Endodermal cell (in vitro differentiated cells): ENCODE results near the gene MT1A. TPM values are rescaled to one million over a fixed set of nuclear protein-coding genes. Genes with fewer than 3 reads are reported as not detected.

Source experiments
- DNase-seq: peaks from one replicate; pipeline ENCODE4 v3.0.0-alpha.2; 2017
- H3K27ac ChIP-seq: 2 replicates; pipeline ENCODE4 v1.5.1; 2013; ENCODE audit warnings: mild to moderate bottlenecking, low read depth, low read length, moderate library complexity
- H3K27me3 ChIP-seq: 2 replicates; pipeline ENCODE4 v1.6.1; 2013; ENCODE audit warnings: mild to moderate bottlenecking, low read length, moderate library complexity; ENCODE audit not compliant: insufficient read depth, control insufficient read depth, poor library complexity, severe bottlenecking
- H3K36me3 ChIP-seq: 2 replicates; pipeline ENCODE4 v1.7.0; 2013; ENCODE audit warnings: mild to moderate bottlenecking, low read length, moderate library complexity; ENCODE audit not compliant: control insufficient read depth, insufficient read depth
- H3K4me1 ChIP-seq: one replicate; pipeline ENCODE4 v1.7.0; 2013; ENCODE audit warnings: low read length; ENCODE audit not compliant: control insufficient read depth, insufficient read depth
- H3K4me3 ChIP-seq: 2 replicates; pipeline ENCODE4 v1.5.1; 2013; ENCODE audit warnings: mild to moderate bottlenecking, low read length, moderate library complexity
- H3K9ac ChIP-seq: 2 replicates; pipeline ENCODE4 v1.6.1; 2013; ENCODE audit warnings: mild to moderate bottlenecking, low read length, moderate library complexity; ENCODE audit not compliant: poor library complexity, severe bottlenecking; ENCODE audit errors: extremely low read depth
- H3K9me3 ChIP-seq: 2 replicates; pipeline ENCODE4 v1.6.1; 2013; ENCODE audit warnings: mild to moderate bottlenecking, low read length, moderate library complexity; ENCODE audit not compliant: control insufficient read depth
- H3K27ac Mint-ChIP-seq: 2 replicates; pipeline ENCODE4 v1.8.0; 2020; ENCODE audit warnings: mixed read lengths
- H3K27me3 Mint-ChIP-seq: 2 replicates; pipeline ENCODE4 v1.8.0; 2021; ENCODE audit warnings: mild to moderate bottlenecking, mixed read lengths; ENCODE audit not compliant: insufficient read depth
- H3K36me3 Mint-ChIP-seq: 2 replicates; pipeline ENCODE4 v1.8.0; 2020; ENCODE audit warnings: low read depth, mixed read lengths
- H3K4me1 Mint-ChIP-seq: 2 replicates; pipeline ENCODE4 v1.8.0; 2020; ENCODE audit warnings: mixed read lengths
- H3K4me3 Mint-ChIP-seq: 2 replicates; pipeline ENCODE4 v1.8.0; 2020; ENCODE audit warnings: mild to moderate bottlenecking, moderate library complexity, mixed read lengths
- H3K9me3 Mint-ChIP-seq: 2 replicates; pipeline ENCODE4 v1.8.0; 2020; ENCODE audit warnings: mild to moderate bottlenecking, mixed read lengths
- WGBS, 2 experiments: methylation state at CpG; one replicate each; pipeline versions ENCODE4 v1.1.5 to v1.1.7; 2013; ENCODE audit warnings: missing lambda C conversion rate in 2 of 2, mixed read lengths in 1 of 2; ENCODE audit not compliant: insufficient coverage in 1 of 2, insufficient read length in 1 of 2; 5-methylcytosine and 5-hydroxymethylcytosine counted together
- total RNA-seq, 2 donors: library from RNA; stranded (reverse); fragmentation: NEBNext Ultra II Directional in 1 of 2; extraction: Animal tissue kit (Norgen Biotek cat#: 25700) in 1 of 2; gene quantifications; 2 replicates in 1 of 2; 3 replicates in 1 of 2; pipeline ENCODE4 v1.2.1, GENCODE V29; 2021
- TF ChIP-seq, protein P1 (sequence below): fragments of 200-600 bp; sonication (generic); conservative IDR thresholded peaks from 2 replicates; pipeline ENCODE4 v1.5.0; 2021; ENCODE audit warnings: antibody characterized with exemption, mild to moderate bottlenecking

The MT1A gene
- total RNA-seq, 2 donors from 2014 or later: not detected

DNA sequence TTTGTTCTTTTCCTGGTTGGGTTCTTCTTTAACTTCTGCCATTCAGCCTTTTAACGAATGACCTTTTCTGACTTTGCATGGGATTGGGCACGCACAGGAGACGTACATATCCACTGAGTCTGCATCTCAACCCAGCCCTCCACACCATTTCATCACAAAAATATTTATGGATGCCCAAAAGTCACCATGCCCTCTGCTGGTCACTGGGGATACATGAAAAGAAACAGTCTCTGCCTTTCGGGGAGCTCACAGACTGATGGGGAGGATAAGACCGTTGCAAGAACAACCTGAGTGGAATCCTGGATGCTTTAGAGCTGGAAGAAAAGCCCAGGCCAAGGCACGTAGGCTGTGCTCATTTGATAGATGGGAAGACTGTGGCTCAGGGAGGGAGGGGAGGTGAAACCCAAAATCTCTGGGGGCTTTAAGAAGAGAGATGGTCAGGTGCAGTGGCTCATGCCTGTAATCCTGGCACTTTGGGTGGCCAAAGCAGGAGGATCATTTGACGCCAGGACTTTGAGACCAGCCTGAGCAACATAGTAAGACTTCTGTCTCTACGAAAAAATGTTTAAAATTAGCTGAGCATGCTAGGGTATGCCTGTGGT is 38.0 kb upstream of the MT1A start:
- WGBS, 2 experiments: 63 to 65% methylated on average over 5 to 8 of the region's 8 CpGs
- TF ChIP-seq, protein P1, sequence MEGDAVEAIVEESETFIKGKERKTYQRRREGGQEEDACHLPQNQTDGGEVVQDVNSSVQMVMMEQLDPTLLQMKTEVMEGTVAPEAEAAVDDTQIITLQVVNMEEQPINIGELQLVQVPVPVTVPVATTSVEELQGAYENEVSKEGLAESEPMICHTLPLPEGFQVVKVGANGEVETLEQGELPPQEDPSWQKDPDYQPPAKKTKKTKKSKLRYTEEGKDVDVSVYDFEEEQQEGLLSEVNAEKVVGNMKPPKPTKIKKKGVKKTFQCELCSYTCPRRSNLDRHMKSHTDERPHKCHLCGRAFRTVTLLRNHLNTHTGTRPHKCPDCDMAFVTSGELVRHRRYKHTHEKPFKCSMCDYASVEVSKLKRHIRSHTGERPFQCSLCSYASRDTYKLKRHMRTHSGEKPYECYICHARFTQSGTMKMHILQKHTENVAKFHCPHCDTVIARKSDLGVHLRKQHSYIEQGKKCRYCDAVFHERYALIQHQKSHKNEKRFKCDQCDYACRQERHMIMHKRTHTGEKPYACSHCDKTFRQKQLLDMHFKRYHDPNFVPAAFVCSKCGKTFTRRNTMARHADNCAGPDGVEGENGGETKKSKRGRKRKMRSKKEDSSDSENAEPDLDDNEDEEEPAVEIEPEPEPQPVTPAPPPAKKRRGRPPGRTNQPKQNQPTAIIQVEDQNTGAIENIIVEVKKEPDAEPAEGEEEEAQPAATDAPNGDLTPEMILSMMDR: peak; percentile 76
- Mint-ChIP-seq H3K9me3 (no peaks in the 10 kb centered on the region), H3K4me1 (no peaks in the 10 kb centered on the region), H3K27ac (no peak overlapping the region), H3K36me3 (no peaks in the 10 kb centered on the region), H3K4me3 (no peak overlapping the region), H3K27me3 (peaks cover 35% of the 10 kb centered on the region)
- no peak overlapping the region for H3K4me3 ChIP-seq
- H3K4me1 ChIP-seq: no peaks in the 10 kb centered on the region
- H3K9ac ChIP-seq: no peak overlapping the region
- no peaks in the 10 kb centered on the region for H3K36me3 ChIP-seq
- H3K9me3 ChIP-seq: no peaks in the 10 kb centered on the region
- H3K27ac ChIP-seq: no peak overlapping the region
- DNase-seq: peak; percentile 73
- H3K27me3 ChIP-seq: peaks cover 5% of the 10 kb centered on the region

DNA sequence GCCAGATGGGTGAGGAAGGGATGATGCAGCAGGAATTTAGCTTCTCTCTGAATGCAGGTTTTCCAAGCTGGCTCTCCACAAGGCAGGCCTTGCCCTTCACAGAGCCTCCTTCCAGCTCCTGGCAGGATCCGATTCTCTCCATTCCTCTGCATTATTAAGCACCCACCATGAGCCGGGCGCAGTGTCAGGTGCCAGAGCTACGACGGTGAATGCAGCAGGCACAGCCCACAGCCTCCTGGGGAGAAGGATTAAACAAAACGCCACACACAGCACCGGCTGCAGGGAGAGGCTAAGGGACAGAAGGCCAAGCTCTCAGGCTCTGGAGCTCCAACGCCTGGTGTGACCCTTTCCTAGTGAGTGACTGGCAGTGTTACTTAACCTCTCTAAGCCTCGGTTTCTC is 37.1 kb upstream of the MT1A start:
- peaks cover 39% of the 10 kb centered on the region for H3K27me3 Mint-ChIP-seq
- no peak overlapping the region for H3K4me3 Mint-ChIP-seq
- TF ChIP-seq, protein P1: no peak
- peaks cover 7% of the 10 kb centered on the region for H3K27me3 ChIP-seq
- H3K27ac Mint-ChIP-seq: no peak overlapping the region
- 69 to 71% methylated on average over 8 to 9 of the region's 9 CpGs for WGBS, 2 experiments
- H3K36me3 Mint-ChIP-seq: no peaks in the 10 kb centered on the region
- H3K9ac ChIP-seq: no peak overlapping the region
- DNase-seq: no peak
- H3K4me1 ChIP-seq: no peaks in the 10 kb centered on the region
- no peaks in the 10 kb centered on the region for H3K9me3 ChIP-seq
- no peaks in the 10 kb centered on the region for H3K36me3 ChIP-seq
- no peaks in the 10 kb centered on the region for H3K9me3 Mint-ChIP-seq
- H3K4me1 Mint-ChIP-seq: no peaks in the 10 kb centered on the region
- no peak overlapping the region for H3K27ac ChIP-seq
- no peak overlapping the region for H3K4me3 ChIP-seq

DNA sequence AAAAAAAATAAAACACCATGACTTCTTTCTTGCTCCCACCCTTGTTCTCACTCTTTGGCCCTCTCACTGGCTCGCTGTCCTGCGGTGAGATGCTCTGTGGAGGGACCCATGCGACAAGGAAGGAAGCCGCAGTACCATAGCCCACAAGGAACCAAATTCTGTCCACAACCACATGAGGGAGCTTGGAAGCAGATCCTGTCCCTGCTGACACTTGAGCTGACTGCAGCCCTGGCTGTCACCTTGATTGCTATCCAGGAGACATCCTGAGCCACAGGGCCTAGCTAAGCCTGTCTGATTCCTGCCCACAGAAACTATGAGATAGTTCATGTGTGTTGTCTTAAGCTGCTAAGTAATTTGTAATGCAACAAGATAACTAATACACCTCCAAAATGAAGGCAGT is 34.9 kb upstream of the MT1A start:
- Histone ChIP-seq H3K36me3 (no peaks in the 10 kb centered on the region), H3K27ac (no peak overlapping the region), H3K9ac (no peak overlapping the region), H3K27me3 (peaks cover 20% of the 10 kb centered on the region), H3K9me3 (no peaks in the 10 kb centered on the region), H3K4me1 (no peaks in the 10 kb centered on the region), H3K4me3 (no peak overlapping the region)
- Mint-ChIP-seq H3K27ac (no peak overlapping the region), H3K36me3 (no peaks in the 10 kb centered on the region), H3K9me3 (no peaks in the 10 kb centered on the region), H3K4me1 (peaks cover 7% of the 10 kb centered on the region), H3K27me3 (peaks cover 44% of the 10 kb centered on the region), H3K4me3 (no peak overlapping the region)
- DNase-seq: peak; percentile 87
- TF ChIP-seq, protein P1: peak; percentile 76
- WGBS, 2 experiments: 34 to 64% methylated on average over 3 to 4 of the region's 4 CpGs
